GM13976 (cell line): ENCODE results near the gene AKT1S1.

Experiments
- DNase-seq: peaks from one replicate; pipeline ENCODE4 v3.0.0; 2012; ENCODE audit warnings: low spot score
- in situ Hi-C: fragments of 300-500 bp; cut with MboI; formaldehyde crosslinking; loops from one replicate; pipeline ENCODE4 v1.12.0; 2022; ENCODE audit warnings: low sequenced_read_pairs, mixed read lengths, inconsistent platforms; ENCODE audit not compliant: unreplicated experiment
- TF ChIP-seq, protein P1 (sequence below): IDR thresholded peaks from 2 replicates; pipeline ENCODE4 v1.5.1; 2012; ENCODE audit warnings: borderline replicate concordance, mild to moderate bottlenecking; ENCODE audit not compliant: insufficient read depth; ENCODE audit errors: extremely low read depth, missing control alignments, control extremely low read depth

AKT1S1 gene

GRCh38 chr19:49840321-49840720 is 36.8 kb downstream of the AKT1S1 start:
- DNase-seq = no peak
- in situ Hi-C loops = no loop called here
- TF ChIP-seq, protein P1, sequence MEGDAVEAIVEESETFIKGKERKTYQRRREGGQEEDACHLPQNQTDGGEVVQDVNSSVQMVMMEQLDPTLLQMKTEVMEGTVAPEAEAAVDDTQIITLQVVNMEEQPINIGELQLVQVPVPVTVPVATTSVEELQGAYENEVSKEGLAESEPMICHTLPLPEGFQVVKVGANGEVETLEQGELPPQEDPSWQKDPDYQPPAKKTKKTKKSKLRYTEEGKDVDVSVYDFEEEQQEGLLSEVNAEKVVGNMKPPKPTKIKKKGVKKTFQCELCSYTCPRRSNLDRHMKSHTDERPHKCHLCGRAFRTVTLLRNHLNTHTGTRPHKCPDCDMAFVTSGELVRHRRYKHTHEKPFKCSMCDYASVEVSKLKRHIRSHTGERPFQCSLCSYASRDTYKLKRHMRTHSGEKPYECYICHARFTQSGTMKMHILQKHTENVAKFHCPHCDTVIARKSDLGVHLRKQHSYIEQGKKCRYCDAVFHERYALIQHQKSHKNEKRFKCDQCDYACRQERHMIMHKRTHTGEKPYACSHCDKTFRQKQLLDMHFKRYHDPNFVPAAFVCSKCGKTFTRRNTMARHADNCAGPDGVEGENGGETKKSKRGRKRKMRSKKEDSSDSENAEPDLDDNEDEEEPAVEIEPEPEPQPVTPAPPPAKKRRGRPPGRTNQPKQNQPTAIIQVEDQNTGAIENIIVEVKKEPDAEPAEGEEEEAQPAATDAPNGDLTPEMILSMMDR = no peak

DNA sequence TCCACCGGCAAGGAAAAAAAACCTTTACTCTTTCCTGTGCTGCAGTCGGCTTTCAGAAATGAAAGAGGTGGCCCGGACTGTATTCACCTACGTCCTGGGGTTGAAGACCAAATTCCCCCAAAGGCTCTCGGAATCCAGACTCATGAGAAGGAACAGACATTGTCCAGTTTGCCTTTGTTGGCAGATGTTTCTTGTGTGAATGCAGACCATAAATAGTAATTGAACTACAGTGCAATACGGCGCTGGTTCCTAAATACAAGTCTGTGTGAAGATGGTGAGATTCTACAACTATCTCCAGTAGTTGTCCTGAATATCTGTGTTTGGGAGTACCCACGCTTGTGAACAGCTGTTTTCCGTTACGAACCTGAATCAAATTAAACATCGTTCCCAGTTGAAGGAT is 37.4 kb downstream of the AKT1S1 start:
- DNase-seq = no peak
- TF ChIP-seq, protein P1 = no peak
- in situ Hi-C loops = no loop called here

- in situ Hi-C loops = no loop called here
- TF ChIP-seq, protein P1 = no peak
- DNase-seq = no peak
These were observed 38.1 kb downstream of the AKT1S1 start for GRCh38 chr19:49838885-49839588.

DNA sequence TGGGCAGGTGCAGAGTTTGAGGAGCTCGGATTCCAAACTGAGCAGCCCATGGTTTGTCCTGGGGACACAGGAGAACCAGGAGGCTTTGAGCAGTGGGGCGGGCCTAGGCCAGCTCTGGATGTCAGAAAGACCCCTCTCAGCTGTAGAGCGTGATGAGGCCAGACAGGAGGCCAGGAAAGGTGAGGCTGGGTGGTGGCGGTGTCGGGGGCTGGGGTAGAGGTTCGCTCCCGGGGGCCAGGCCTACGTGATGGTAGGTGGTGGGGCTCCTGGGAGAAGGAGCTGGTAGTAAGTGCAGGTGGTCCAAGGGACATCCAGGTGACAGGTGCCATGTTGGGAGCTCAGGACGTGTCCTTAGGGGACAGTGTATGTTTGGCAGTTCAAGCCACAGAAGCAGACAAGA is 39.7 kb downstream of the AKT1S1 start:
- in situ Hi-C loops = no loop called here

DNA sequence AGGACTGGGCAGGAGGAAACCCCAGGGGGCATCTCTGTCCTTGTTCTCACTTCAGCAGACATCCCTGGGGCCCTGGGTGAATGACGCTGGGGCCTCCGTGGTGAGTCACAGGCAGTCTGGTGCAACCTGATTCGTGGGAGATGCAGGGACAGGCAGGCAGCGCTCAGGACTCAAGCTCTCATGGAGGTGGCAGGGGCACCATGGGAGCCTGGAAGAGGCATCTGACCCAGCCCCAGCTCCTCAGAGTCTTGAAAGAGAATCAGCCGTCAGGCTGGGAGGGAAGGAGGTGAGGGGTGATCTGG is 40.2 kb downstream of the AKT1S1 start:
- in situ Hi-C loops = no loop called here
- no peak for DNase-seq
- TF ChIP-seq, protein P1 = no peak

More for the DNA sequence above, 39.7 kb downstream of the AKT1S1 start:
- TF ChIP-seq, protein P1 = no peak
- no peak for DNase-seq

DNA sequence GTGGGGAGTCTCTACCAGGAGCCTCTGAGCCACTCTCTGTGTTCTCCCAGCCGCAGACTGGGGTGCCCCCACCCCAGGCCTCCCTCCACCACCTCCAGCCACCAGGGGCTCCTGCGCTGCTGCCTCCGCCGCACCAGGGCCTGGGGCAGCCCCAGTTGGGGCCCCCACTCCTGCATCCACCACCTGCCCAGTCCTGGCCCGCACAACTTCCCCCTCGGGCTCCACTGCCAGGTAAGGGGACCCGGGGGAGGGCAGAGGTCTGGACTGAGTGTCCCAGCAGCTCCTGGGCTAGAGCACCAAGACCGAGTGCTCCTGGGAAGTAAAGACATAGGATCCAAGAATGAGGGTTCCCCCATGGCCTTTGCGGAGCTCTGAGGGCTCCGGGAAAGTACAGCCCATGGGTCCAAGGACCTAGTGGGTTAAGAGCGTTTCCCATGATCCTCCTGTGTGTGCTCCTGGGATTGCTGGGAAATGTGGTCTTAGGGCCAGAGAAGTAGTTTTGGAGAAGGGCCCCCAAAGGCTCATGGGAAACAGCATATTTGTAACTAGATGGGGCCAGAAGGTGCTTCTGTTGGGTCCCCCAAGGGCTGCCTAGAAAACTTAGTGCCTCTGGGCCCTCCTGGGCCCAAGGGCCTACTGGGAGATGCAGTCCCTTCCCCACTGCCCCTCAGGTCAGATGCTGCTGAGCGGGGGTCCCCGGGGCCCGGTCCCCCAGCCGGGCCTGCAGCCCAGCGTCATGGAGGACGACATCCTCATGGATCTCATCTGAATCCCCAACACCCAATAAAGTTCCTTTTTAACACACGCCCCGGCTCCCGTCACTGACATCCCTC is 40.8 kb downstream of the AKT1S1 start:
- no peak for DNase-seq
- in situ Hi-C loops = no loop called here
- TF ChIP-seq, protein P1 = no peak
